Heart left ventricle (tissue), 16 donors: ENCODE measurements around the gene CRYM. TPM values are rescaled to one million over a fixed set of nuclear protein-coding genes. Genes with fewer than 3 reads are reported as not detected.

Source experiments
- ATAC-seq, 4 donors: fragments of 200-7000 bp; cut with Tn5 transposase; one replicate each; pipeline ENCODE4 v1.9.1; 2020 to 2022; ENCODE audit warnings: moderate library complexity in 4 of 4, mild to moderate bottlenecking in 3 of 4, moderate number of reproducible peaks in 1 of 4
- DNase-seq, 5 donors: peaks; one replicate each; pipeline ENCODE4 v3.0.0-alpha.2; 2020
- H3K27ac ChIP-seq, 12 donors: fragments of 200-600 bp; sonication (generic) in 4 of 12; one replicate each; pipeline versions ENCODE4 v1.5.0 to v1.8.0; 2016 to 2022; ENCODE audit warnings: mild to moderate bottlenecking in 2 of 12
- H3K27me3 ChIP-seq, 9 donors: fragments of 200-600 bp; sonication (generic) in 2 of 9; one replicate each; pipeline versions ENCODE4 v1.5.1 to v1.8.0; 2016 to 2022; ENCODE audit warnings: mild to moderate bottlenecking in 3 of 9
- H3K36me3 ChIP-seq, 9 donors: fragments of 200-600 bp; sonication (generic) in 2 of 9; one replicate each; pipeline versions ENCODE4 v1.5.0 to v1.8.0; 2018 to 2022; ENCODE audit warnings: mild to moderate bottlenecking in 2 of 9
- H3K4me1 ChIP-seq, 12 donors: fragments of 200-600 bp; sonication (generic) in 4 of 12; one replicate each; pipeline versions ENCODE4 v1.5.0 to v1.8.0; 2016 to 2022; ENCODE audit warnings: mild to moderate bottlenecking in 3 of 12
- H3K4me3 ChIP-seq, 12 donors: fragments of 200-600 bp; sonication (generic) in 4 of 12; one replicate each; pipeline versions ENCODE4 v1.5.0 to v1.8.0; 2017 to 2022; ENCODE audit warnings: mild to moderate bottlenecking in 9 of 12, moderate library complexity in 4 of 12
- H3K9me3 ChIP-seq, 12 donors: fragments of 200-600 bp; sonication (generic) in 4 of 12; one replicate each; pipeline versions ENCODE4 v1.5.0 to v1.8.0; 2016 to 2022; ENCODE audit warnings: mild to moderate bottlenecking in 1 of 12
- CTCF ChIP-seq, 12 donors: fragments of 200-600 bp; sonication (generic) in 4 of 12; IDR thresholded peaks; one replicate each; pipeline versions ENCODE4 v1.5.0 to v1.8.0; 2018 to 2022; ENCODE audit warnings: antibody characterized with exemption in 12 of 12, mild to moderate bottlenecking in 5 of 12
- POLR2A ChIP-seq, 2 donors: fragments of 450-650 bp; IDR thresholded peaks; one replicate each; pipeline ENCODE4 v1.6.1; 2017; ENCODE audit warnings: antibody characterized with exemption in 2 of 2, mild to moderate bottlenecking in 2 of 2, moderate library complexity in 2 of 2
- WGBS, 4 donors: extraction: QIAGEN DNeasy Blood & Tissue Kit in 2 of 4; methylation state at CpG; one replicate each; pipeline versions ENCODE4 v1.1.5 to v1.1.7; 2013 to 2018; 5-methylcytosine and 5-hydroxymethylcytosine counted together
- intact Hi-C, 10 donors: fragments of 100-400 bp; cut with DNase I; formaldehyde crosslinking; loops; one replicate each; pipeline versions ENCODE4 v1.11.1 to v1.14.2; 2022
- polyA plus RNA-seq, 2 donors: library from polyadenylated mRNA; stranded (reverse); fragments of 200-250 nt; gene quantifications; one replicate each; pipeline ENCODE4 v1.2.3, GENCODE V29; 2013
- total RNA-seq, 9 donors: library from RNA; depleted of rRNA in 2 of 9; stranded (reverse); fragments of >200 nt in 2 of 9; fragmentation: NEBNext Ultra II Directional in 3 of 9; extraction: Animal tissue kit (Norgen Biotek cat#: 25700) in 3 of 9; gene quantifications; one replicate each; pipeline versions ENCODE4 v1.1.0 to v1.2.4, GENCODE V29; 2016 to 2023
- donor health status: ischemic (EF 13 %, LVEDD 7.1; RV severe dilation, severe dysfunction).
- donor health status: healthy with polysubstance abuse.
- donor health status: DM: no; HTN: yes; CAD: no.
- donor health status: DM: no; HTN: no; CAD: no.
- donor health status: ischemic (EF 25% LVEDD 6.9; RV normal size, moderate dysfunction).
- donor health status: ischemic (EF 25% LVEDD 5.7; RV mildly dilated, moderate dysfunction).
- donor health status: healthy.
- donor health status: DM: yes; HTN: yes; CAD: no.
- donor health status: ischemic (EF 35%, LVEDD 5.7; RV mildly dilated, moderate dysfunction).
- donor health status: nonischemic (EF 11% LVEDD 7.7; RV severe dilation, severe dysfunction).
- donor health status: DM: yes; HTN: yes; CAD: no.
- donor health status: PGD.
- donor health status: ischemic (EF 29% LVEDD 5.4; RV normal size, mild dysfunction).
- donor health status: nonischemic (EF 23%, LVEDD 6.1; RV moderate dilation, normal function).

The CRYM gene
- total and polyA plus RNA-seq, 11 donors: 41.0 to 267 (median 102) TPM

- 86 to 93% (median 89%) methylated on average over 9 of the region's 9 CpGs for WGBS, 4 donors
- Histone ChIP-seq H3K4me3 (no peak overlapping the region), H3K9me3 (no peaks in the 10 kb centered on the region), H3K27me3 (no peaks in the 10 kb centered on the region), H3K27ac (peak overlapping the region in 2 of 12 donors; percentile 5 to 25), H3K4me1 (peaks cover 0 to 32% (median 12%) of the 10 kb centered on the region in 12 donors), H3K36me3 (peaks cover 0 to 55% (median 0%) of the 10 kb centered on the region in 9 donors)
- ATAC-seq: no peak
- TF ChIP-seq POLR2A (IDR thresholded peaks at IDR 0.05): no peak
- TF ChIP-seq CTCF (IDR thresholded peaks at IDR 0.05): no peak
- intact Hi-C loops: no loop called here
- no peak for DNase-seq
Measured at GRCh38 chr16:21268236-21268635, 9.9 kb downstream of the CRYM start.

GRCh38 chr16:21267298-21267697 is 10.8 kb downstream of the CRYM start:
- H3K27me3 ChIP-seq: no peaks in the 10 kb centered on the region
- H3K4me1 ChIP-seq: peaks cover 0 to 36% (median 14%) of the 10 kb centered on the region in 12 donors
- no peaks in the 10 kb centered on the region for H3K9me3 ChIP-seq
- peaks cover 0 to 51% (median 0%) of the 10 kb centered on the region in 9 donors for H3K36me3 ChIP-seq
- H3K27ac ChIP-seq: peak overlapping the region in 7 of 12 donors; percentile 3 to 92 (median 83)
- no peak for TF ChIP-seq POLR2A (IDR thresholded peaks at IDR 0.05)
- no peak for TF ChIP-seq CTCF (IDR thresholded peaks at IDR 0.05)
- H3K4me3 ChIP-seq: no peak overlapping the region
- WGBS, 4 donors: 81 to 88% (median 83%) methylated on average over 4 of the region's 4 CpGs
- intact Hi-C loops: no loop called here
- no peak for DNase-seq
- no peak for ATAC-seq

- peak; percentile 88 to 93 (median 91) for ATAC-seq
- H3K4me1 ChIP-seq: peaks cover 0 to 53% (median 19%) of the 10 kb centered on the region in 12 donors
- TF ChIP-seq CTCF (IDR thresholded peaks at IDR 0.05): no peak
- TF ChIP-seq POLR2A (IDR thresholded peaks at IDR 0.05): no peak
Measured at GRCh38 chr16:21265104-21265837, 12.8 kb downstream of the CRYM start.

GRCh38 chr16:21264571-21265036 is 13.5 kb downstream of the CRYM start:
- no peak for ATAC-seq
- H3K27ac ChIP-seq: peak overlapping the region in 11 of 12 donors; percentile 58 to 92 (median 79)
- WGBS, 4 donors: 66 to 82% (median 75%) methylated on average over 4 of the region's 4 CpGs

More at GRCh38 chr16:21265104-21265837, 12.8 kb downstream of the CRYM start:
- 63 to 71% (median 67%) methylated on average over 9 of the region's 9 CpGs for WGBS, 4 donors
- no peaks in the 10 kb centered on the region for H3K9me3 ChIP-seq
- H3K4me3 ChIP-seq: no peak overlapping the region
- peaks cover 0 to 43% (median 0%) of the 10 kb centered on the region in 9 donors for H3K36me3 ChIP-seq
- H3K27ac ChIP-seq: peak overlapping the region; percentile 49 to 92 (median 77)
- no peaks in the 10 kb centered on the region for H3K27me3 ChIP-seq
- peak in 4 of 5 donors; percentile 60 to 81 (median 76) for DNase-seq
- intact Hi-C loops: loop anchor here in 1 of 10 donors (1.0 kb wide), 1 partner anchor 12 kb away; no protein-coding TSS in a partner anchor

More at GRCh38 chr16:21264571-21265036, 13.5 kb downstream of the CRYM start:
- Histone ChIP-seq H3K36me3 (peaks cover 0 to 44% (median 3%) of the 10 kb centered on the region in 9 donors), H3K4me3 (no peak overlapping the region), H3K9me3 (no peaks in the 10 kb centered on the region), H3K4me1 (peaks cover 0 to 53% (median 19%) of the 10 kb centered on the region in 12 donors), H3K27me3 (no peaks in the 10 kb centered on the region)
- no peak for DNase-seq
- TF ChIP-seq POLR2A (IDR thresholded peaks at IDR 0.05) (no peak), CTCF (IDR thresholded peaks at IDR 0.05) (no peak)
- intact Hi-C loops: loop anchor here in 1 of 10 donors (1.0 kb wide), 1 partner anchor 13 kb away; no protein-coding TSS in a partner anchor
